ENCODE data around the gene ZNF627. TPM values are rescaled to one million over a fixed set of nuclear protein-coding genes. Genes with fewer than 3 reads are reported as not detected.

The ZNF627 gene
- total RNA-seq = 15.0 and 21.1 TPM in 2 replicates

GRCh38 chr19:11597202-11598102 is at the start of gene ZNF627:
TSS of gene ZNF627 (plus strand) at chr19:11597483. CDS start at chr19:11597628, 145 bp downstream.

GRCh38 chr19:11558881-11559828 is 38.1 kb upstream of the ZNF627 start, which contains the start of gene ELOF1:
TSS of gene ELOF1 (minus strand) at chr19:11559230. CDS start at chr19:11554347, 4,883 bp downstream.

GRCh38 chr19:11577451-11578257 is 19.6 kb upstream of the ZNF627 start, which contains the start of gene ACP5:
TSS of gene ACP5 (minus strand) at chr19:11577645. CDS start at chr19:11577317, 328 bp downstream.

Other genes with a start within 250 kb of the ZNF627 start
- 12.0 and 14.0 TPM in 2 replicates for gene PLPPR2, start 242.1 kb upstream of the ZNF627 start, total RNA-seq
- gene SWSAP1, start 222.8 kb upstream of the ZNF627 start, total RNA-seq = 0.43 and 0.91 TPM in 2 replicates
- gene EPOR, start 213.2 kb upstream of the ZNF627 start, total RNA-seq = 2.0 and 3.0 TPM in 2 replicates
- gene RGL3, start 178.2 kb upstream of the ZNF627 start, total RNA-seq = 4.3 and 6.5 TPM in 2 replicates
- gene ODAD3, start 162.4 kb upstream of the ZNF627 start, total RNA-seq = 0.26 and 0.32 TPM in 2 replicates
- gene PRKCSH, start 161.8 kb upstream of the ZNF627 start, total RNA-seq = 114 and 135 TPM in 2 replicates
- not detected in 2 replicates for gene ELAVL3, start 116.4 kb upstream of the ZNF627 start, total RNA-seq
- gene ZNF653, start 91.6 kb upstream of the ZNF627 start, total RNA-seq = 3.1 and 3.6 TPM in 2 replicates
- 15.0 and 21.0 TPM in 2 replicates for gene ECSIT, start 68.3 kb upstream of the ZNF627 start, total RNA-seq
- gene CNN1, start 58.6 kb upstream of the ZNF627 start, total RNA-seq = 1.0 and 1.1 TPM in 2 replicates
- 30.4 and 30.7 TPM in 2 replicates for gene ELOF1, start 38.3 kb upstream of the ZNF627 start, total RNA-seq
- gene ACP5, start 19.8 kb upstream of the ZNF627 start, total RNA-seq = 0.39 and 0.54 TPM in 2 replicates
- gene ZNF823, start 141.5 kb downstream of the ZNF627 start, total RNA-seq = 6.7 and 9.6 TPM in 2 replicates
- 12.9 and 17.3 TPM in 2 replicates for gene ZNF441, start 169.5 kb downstream of the ZNF627 start, total RNA-seq
- 5.6 and 7.5 TPM in 2 replicates for gene ZNF491, start 201.0 kb downstream of the ZNF627 start, total RNA-seq
- 11.6 and 16.9 TPM in 2 replicates for gene ZNF440, start 216.8 kb downstream of the ZNF627 start, total RNA-seq

All from articular chondrocyte of knee joint (primary cell).